Raji (cell line): ENCODE measurements around the gene FRS2.
A peak's percentile ranks its signal among the peaks of the same experiment; 100 is the strongest.

Experiments
- POLR2A ChIP-seq: IDR thresholded peaks from 2 replicates; pipeline ENCODE4 v1.6.1; 2011; ENCODE audit warnings: low read depth, low read length, control low read depth; ENCODE audit not compliant: insufficient read depth

Gene FRS2

GRCh38 chr12:69470189-69471075, at the start of gene FRS2:
TSS of gene FRS2 (plus strand) at chr12:69470388. CDS start at chr12:69569031, 98,643 bp downstream.
- TF ChIP-seq POLR2A, result peak; percentile 77

GRCh38 chr12:69421548-69421947, 48.6 kb upstream of the FRS2 start:
- no peak for TF ChIP-seq POLR2A

- no peak for TF ChIP-seq POLR2A
These were observed 46.9 kb upstream of the FRS2 start for GRCh38 chr12:69423037-69423905.

GRCh38 chr12:69425417-69425816, 44.8 kb upstream of the FRS2 start:
- TF ChIP-seq POLR2A, result no peak

GRCh38 chr12:69428351-69429073, 41.7 kb upstream of the FRS2 start:
- TF ChIP-seq POLR2A, result no peak

- TF ChIP-seq POLR2A, result no peak
These were observed 39.1 kb upstream of the FRS2 start for GRCh38 chr12:69430942-69431590.

GRCh38 chr12:69431591-69432222, 38.5 kb upstream of the FRS2 start:
- no peak for TF ChIP-seq POLR2A

GRCh38 chr12:69433653-69434052, 36.5 kb upstream of the FRS2 start:
- no peak for TF ChIP-seq POLR2A

- no peak for TF ChIP-seq POLR2A
These were observed 34.5 kb upstream of the FRS2 start for GRCh38 chr12:69435644-69436043.

- TF ChIP-seq POLR2A, result no peak
These were observed 33.1 kb upstream of the FRS2 start for GRCh38 chr12:69437073-69437472.

GRCh38 chr12:69438539-69438938, 31.6 kb upstream of the FRS2 start:
- TF ChIP-seq POLR2A, result no peak

- TF ChIP-seq POLR2A, result no peak
These were observed 30.2 kb upstream of the FRS2 start for GRCh38 chr12:69440016-69440415.

GRCh38 chr12:69440886-69441285, 29.3 kb upstream of the FRS2 start:
- no peak for TF ChIP-seq POLR2A

GRCh38 chr12:69442894-69443293, 27.3 kb upstream of the FRS2 start:
- no peak for TF ChIP-seq POLR2A
